DOHH2 (cell line): ENCODE measurements around the gene SLC35F1.

Experiments used
- H3F3A ChIP-seq: fragments of 200-600 bp; sonication (generic), shearing (Covaris generic); 2 replicates; pipeline ENCODE4 v1.6.0; 2016; ENCODE audit warnings: antibody characterized with exemption, mild to moderate bottlenecking; ENCODE audit not compliant: control insufficient read depth, insufficient read depth
- H3K27ac ChIP-seq: fragments of 200-600 bp; sonication (generic); 2 replicates; pipeline ENCODE4 v1.5.1; 2014; ENCODE audit warnings: low read depth, mild to moderate bottlenecking, low read length, moderate library complexity
- H3K27me3 ChIP-seq: fragments of 200-600 bp; sonication (generic); 2 replicates; pipeline ENCODE4 v1.6.1; 2014; ENCODE audit warnings: mild to moderate bottlenecking, low read length, mixed read lengths; ENCODE audit not compliant: control insufficient read depth
- H3K36me3 ChIP-seq: fragments of 200-600 bp; sonication (generic); 2 replicates; pipeline ENCODE4 v1.6.1; 2014; ENCODE audit warnings: mild to moderate bottlenecking, low read length, moderate library complexity, mixed read lengths; ENCODE audit not compliant: control insufficient read depth
- H3K4me1 ChIP-seq: fragments of 200-600 bp; sonication (generic); 2 replicates; pipeline ENCODE4 v1.6.1; 2014; ENCODE audit warnings: mild to moderate bottlenecking, low read length, mixed read lengths; ENCODE audit not compliant: control insufficient read depth
- H3K4me2 ChIP-seq: fragments of 200-600 bp; sonication (generic); 2 replicates; pipeline ENCODE4 v1.6.0; 2014; ENCODE audit warnings: mild to moderate bottlenecking, low read length, moderate library complexity
- H3K4me3 ChIP-seq: fragments of 200-600 bp; sonication (generic); 2 replicates; pipeline ENCODE4 v1.5.1; 2014; ENCODE audit warnings: mild to moderate bottlenecking, low read length, mixed read lengths
- H3K79me2 ChIP-seq: fragments of 200-600 bp; sonication (generic); 2 replicates; pipeline ENCODE4 v1.6.1; 2014; ENCODE audit warnings: mild to moderate bottlenecking, low read length, mixed read lengths; ENCODE audit not compliant: control insufficient read depth
- H3K9me2 ChIP-seq: fragments of 200-600 bp; sonication (generic); replicated peaks from 2 replicates; pipeline ENCODE4 v1.6.1; 2014; ENCODE audit warnings: mild to moderate bottlenecking, low read length, mixed read lengths; ENCODE audit not compliant: control insufficient read depth
- H3K9me3 ChIP-seq: fragments of 200-600 bp; sonication (generic); 2 replicates; pipeline ENCODE4 v1.6.1; 2014; ENCODE audit warnings: antibody characterized with exemption, low read length, mixed read lengths; ENCODE audit not compliant: control insufficient read depth, insufficient read depth
- H4K20me1 ChIP-seq: fragments of 200-600 bp; sonication (generic); 2 replicates; pipeline ENCODE4 v1.6.0; 2014; ENCODE audit warnings: low read depth, mild to moderate bottlenecking, antibody characterized with exemption, low read length, moderate library complexity; ENCODE audit not compliant: control insufficient read depth, insufficient read depth
- CTCF ChIP-seq: fragments of 200-600 bp; sonication (generic); IDR thresholded peaks from one replicate; pipeline ENCODE4 v1.5.1; 2014; ENCODE audit warnings: antibody characterized with exemption, mild to moderate bottlenecking, low read depth, low read length; ENCODE audit not compliant: poor library complexity, severe bottlenecking
- EZH2phosphoT487 ChIP-seq: fragments of 200-600 bp; sonication (generic); IDR thresholded peaks from 2 replicates; pipeline ENCODE4 v1.6.1; 2017; ENCODE audit warnings: borderline replicate concordance, mild to moderate bottlenecking, antibody characterized with exemption, low read length, moderate library complexity, mixed read lengths

SLC35F1 gene

DNA sequence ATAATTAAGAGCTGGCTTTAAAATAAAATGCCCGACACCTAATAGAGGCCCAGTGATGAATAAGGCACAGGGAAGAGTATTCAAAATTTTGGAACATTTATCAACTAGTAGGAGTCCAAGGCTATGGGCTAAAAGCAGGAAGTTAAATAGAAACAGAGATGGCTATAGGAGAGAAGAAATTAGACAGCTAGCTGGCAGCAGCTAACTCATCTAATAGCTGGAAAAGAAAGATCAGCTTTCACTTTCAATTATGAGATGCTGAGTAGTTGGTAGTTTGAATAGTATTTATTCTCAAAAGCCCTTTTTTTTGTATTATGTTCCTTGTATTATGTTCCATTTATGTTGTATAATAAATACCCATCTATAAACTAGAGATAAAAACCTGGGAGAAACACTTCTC is 215.7 kb downstream of the SLC35F1 start:
- no peak overlapping the region for H3K27ac ChIP-seq
- no peaks in the 10 kb centered on the region for H3K27me3 ChIP-seq
- no peaks in the 10 kb centered on the region for H3K4me1 ChIP-seq
- H3K36me3 ChIP-seq, result no peaks in the 10 kb centered on the region
- H3K9me2 ChIP-seq, result no peaks in the 10 kb centered on the region
- TF ChIP-seq CTCF (no peak), EZH2phosphoT487 (no peak)
- H3K4me3 ChIP-seq, result no peak overlapping the region
- no peaks in the 10 kb centered on the region for H4K20me1 ChIP-seq
- H3F3A ChIP-seq, result no peaks in the 10 kb centered on the region
- H3K79me2 ChIP-seq, result no peaks in the 10 kb centered on the region
- H3K4me2 ChIP-seq, result no peak overlapping the region
- no peaks in the 10 kb centered on the region for H3K9me3 ChIP-seq

- Histone ChIP-seq H3K4me1 (no peaks in the 10 kb centered on the region), H4K20me1 (no peaks in the 10 kb centered on the region), H3K27me3 (no peaks in the 10 kb centered on the region), H3K36me3 (no peaks in the 10 kb centered on the region), H3K4me3 (no peak overlapping the region), H3K9me2 (no peaks in the 10 kb centered on the region), H3K27ac (no peak overlapping the region), H3F3A (no peaks in the 10 kb centered on the region), H3K79me2 (no peaks in the 10 kb centered on the region), H3K9me3 (no peaks in the 10 kb centered on the region), H3K4me2 (no peak overlapping the region)
- TF ChIP-seq EZH2phosphoT487 (no peak), CTCF (no peak)
Measured at GRCh38 chr6:118123503-118124037, 216.5 kb downstream of the SLC35F1 start.

- Histone ChIP-seq H3K4me1 (no peaks in the 10 kb centered on the region), H4K20me1 (no peaks in the 10 kb centered on the region), H3K27me3 (no peaks in the 10 kb centered on the region), H3K36me3 (no peaks in the 10 kb centered on the region), H3K79me2 (no peaks in the 10 kb centered on the region), H3K4me3 (no peak overlapping the region), H3F3A (no peaks in the 10 kb centered on the region), H3K9me2 (no peaks in the 10 kb centered on the region), H3K4me2 (no peak overlapping the region), H3K27ac (no peak overlapping the region), H3K9me3 (no peaks in the 10 kb centered on the region)
- TF ChIP-seq EZH2phosphoT487 (no peak), CTCF (no peak)
Measured at GRCh38 chr6:118124851-118125250, 217.8 kb downstream of the SLC35F1 start.
